ENCODE results near the gene TTLL11.

DNA sequence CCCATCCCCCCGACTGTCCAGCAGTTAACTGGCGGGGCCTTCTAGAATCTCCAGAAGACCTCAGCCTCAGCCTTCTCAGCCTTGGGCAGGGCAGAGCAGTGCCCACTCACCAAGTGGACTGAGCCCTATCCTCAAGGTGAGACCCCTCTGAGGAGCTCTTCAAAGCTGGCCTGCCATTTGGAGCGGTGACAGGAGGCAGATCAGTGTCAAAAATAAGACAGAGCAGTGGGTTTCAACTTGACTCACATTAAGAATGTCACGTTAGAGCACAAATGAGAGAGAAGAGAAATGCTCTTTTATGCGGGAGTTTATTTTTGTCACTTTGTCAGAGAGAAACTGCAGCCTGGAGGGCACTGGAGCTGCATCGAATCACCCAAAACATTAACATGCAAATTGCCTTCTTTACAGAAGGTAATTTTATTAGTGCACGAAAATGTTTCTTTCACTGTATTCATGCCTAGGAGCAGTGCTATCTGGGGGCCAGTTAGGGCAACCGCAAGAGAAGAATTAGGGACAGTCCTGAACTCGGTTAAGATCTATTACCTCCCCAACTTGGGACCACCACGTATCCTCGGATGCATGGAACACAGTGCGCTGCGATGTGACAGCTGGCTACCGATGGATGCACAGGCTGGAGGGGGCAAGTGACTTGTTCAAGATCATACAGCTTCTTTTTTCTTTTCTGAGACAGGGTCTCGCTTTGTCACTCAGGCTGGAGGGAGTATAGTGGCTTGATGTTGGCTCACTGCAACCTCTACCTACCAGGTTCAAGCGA lies 253.2 kb downstream of the TTLL11 start:
- TF ChIP-seq, protein P1, sequence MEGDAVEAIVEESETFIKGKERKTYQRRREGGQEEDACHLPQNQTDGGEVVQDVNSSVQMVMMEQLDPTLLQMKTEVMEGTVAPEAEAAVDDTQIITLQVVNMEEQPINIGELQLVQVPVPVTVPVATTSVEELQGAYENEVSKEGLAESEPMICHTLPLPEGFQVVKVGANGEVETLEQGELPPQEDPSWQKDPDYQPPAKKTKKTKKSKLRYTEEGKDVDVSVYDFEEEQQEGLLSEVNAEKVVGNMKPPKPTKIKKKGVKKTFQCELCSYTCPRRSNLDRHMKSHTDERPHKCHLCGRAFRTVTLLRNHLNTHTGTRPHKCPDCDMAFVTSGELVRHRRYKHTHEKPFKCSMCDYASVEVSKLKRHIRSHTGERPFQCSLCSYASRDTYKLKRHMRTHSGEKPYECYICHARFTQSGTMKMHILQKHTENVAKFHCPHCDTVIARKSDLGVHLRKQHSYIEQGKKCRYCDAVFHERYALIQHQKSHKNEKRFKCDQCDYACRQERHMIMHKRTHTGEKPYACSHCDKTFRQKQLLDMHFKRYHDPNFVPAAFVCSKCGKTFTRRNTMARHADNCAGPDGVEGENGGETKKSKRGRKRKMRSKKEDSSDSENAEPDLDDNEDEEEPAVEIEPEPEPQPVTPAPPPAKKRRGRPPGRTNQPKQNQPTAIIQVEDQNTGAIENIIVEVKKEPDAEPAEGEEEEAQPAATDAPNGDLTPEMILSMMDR (IDR thresholded peaks at IDR 0.05 in 4 of 5, conservative IDR thresholded peaks at IDR 0.05 in 1 of 5) = no peak
- no peak for TF ChIP-seq POLR2A (IDR thresholded peaks at IDR 0.05)
